Bronchial smooth muscle cell (primary cell): ENCODE results near the gene MAGEB2. TPM values are rescaled to one million over a fixed set of nuclear protein-coding genes. Genes with fewer than 3 reads are reported as not detected.

Experiments used
- total RNA-seq: library from RNA; depleted of rRNA; stranded (reverse); fragments of >200 nt; gene quantifications from 2 replicates; pipeline ENCODE4 v1.2.1, GENCODE V29; 2014

MAGEB2 gene, protein sequence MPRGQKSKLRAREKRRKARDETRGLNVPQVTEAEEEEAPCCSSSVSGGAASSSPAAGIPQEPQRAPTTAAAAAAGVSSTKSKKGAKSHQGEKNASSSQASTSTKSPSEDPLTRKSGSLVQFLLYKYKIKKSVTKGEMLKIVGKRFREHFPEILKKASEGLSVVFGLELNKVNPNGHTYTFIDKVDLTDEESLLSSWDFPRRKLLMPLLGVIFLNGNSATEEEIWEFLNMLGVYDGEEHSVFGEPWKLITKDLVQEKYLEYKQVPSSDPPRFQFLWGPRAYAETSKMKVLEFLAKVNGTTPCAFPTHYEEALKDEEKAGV
- total RNA-seq: not detected in 2 replicates

GRCh38 chrX:30215357-30215843, at the start of gene MAGEB2:
TSS of gene MAGEB2 (plus strand) at chrX:30215563. CDS start at chrX:30218581, 3,018 bp downstream.

GRCh38 chrX:30230395-30230794, 15.0 kb downstream of the MAGEB2 start, which contains the start of gene MAGEB3:
TSS of gene MAGEB3 (plus strand) at chrX:30230657. CDS start at chrX:30235925, 5,268 bp downstream.

DNA sequence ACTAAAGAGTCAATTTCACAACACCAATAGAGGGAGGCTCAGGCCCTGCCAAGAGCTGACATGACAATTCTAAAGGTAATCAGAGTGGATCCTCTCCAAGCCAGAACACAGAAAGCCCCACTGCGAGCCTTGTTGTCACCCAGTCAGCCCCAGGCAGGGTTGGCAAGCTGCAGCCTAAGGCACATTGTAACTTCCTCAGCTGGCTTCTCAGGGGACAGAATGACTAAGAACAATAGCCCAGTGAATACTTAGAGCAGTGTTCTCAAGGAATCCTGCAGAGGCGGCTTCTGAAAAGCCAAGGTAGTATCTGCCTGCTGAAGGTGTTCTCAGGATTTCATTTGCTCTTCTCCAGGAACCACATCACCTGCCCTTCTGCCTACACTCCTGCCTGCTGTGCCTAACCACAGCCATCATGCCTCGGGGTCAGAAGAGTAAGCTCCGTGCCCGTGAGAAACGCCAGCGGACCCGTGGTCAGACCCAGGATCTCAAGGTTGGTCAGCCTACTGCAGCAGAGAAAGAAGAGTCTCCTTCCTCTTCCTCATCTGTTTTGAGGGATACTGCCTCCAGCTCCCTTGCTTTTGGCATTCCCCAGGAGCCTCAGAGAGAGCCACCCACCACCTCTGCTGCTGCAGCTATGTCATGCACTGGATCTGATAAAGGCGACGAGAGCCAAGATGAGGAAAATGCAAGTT, 26.5 kb downstream of the MAGEB2 start, which contains the start of gene MAGEB4:
TSS of gene MAGEB4 (plus strand) at position 277 of the 692 bp plus-strand sequence. CDS start at position 413, 136 bp downstream.

GRCh38 chrX:30246769-30247489, 31.6 kb downstream of the MAGEB2 start, which contains the start of gene MAGEB1:
TSS of gene MAGEB1 (plus strand) at chrX:30247146. CDS start at chrX:30250494, 3,348 bp downstream.

Other genes starting within 250 kb of the MAGEB2 start
- not detected in 2 replicates for gene MAGEB3, start 15.1 kb downstream of the MAGEB2 start, total RNA-seq
- not detected in 2 replicates for gene MAGEB4, start 26.4 kb downstream of the MAGEB2 start, total RNA-seq
- not detected in 2 replicates for gene MAGEB1, start 31.6 kb downstream of the MAGEB2 start, total RNA-seq
- gene NR0B1, start 93.8 kb downstream of the MAGEB2 start, total RNA-seq: 0.32 and 1.0 TPM in 2 replicates